CD4-positive, alpha-beta memory T cell (primary cell): ENCODE results near the gene RPL5. TPM values are rescaled to one million over a fixed set of nuclear protein-coding genes. Genes with fewer than 3 reads are reported as not detected.

ENCODE experiments used
- CTCF ChIA-PET: fragments of 350-600 bp; sonication (Branson Sonifier 250); formaldehyde crosslinking; loops from one replicate; lab custom pipeline; 2021; ENCODE audit warnings: inconsistent platforms; ENCODE audit not compliant: partially characterized antibody; lab: Charles Lee
- POLR2A ChIA-PET: fragments of 350-600 bp; sonication (Branson Sonifier 250); formaldehyde crosslinking; loops from one replicate; lab custom pipeline; 2021; ENCODE audit not compliant: partially characterized antibody; lab: Charles Lee
- DNase-seq, 5 donors: peaks; one replicate each; pipeline versions ENCODE4 v3.0.0 to v3.0.0-alpha.2; 2020 to 2022; ENCODE audit warnings: mixed read lengths in 1 of 5
- H3K27ac ChIP-seq: one replicate; pipeline ENCODE4 v1.7.0; 2013; ENCODE audit warnings: low read depth, low read length
- H3K27me3 ChIP-seq: 2 replicates; pipeline ENCODE4 v1.7.0; 2013; ENCODE audit warnings: mild to moderate bottlenecking, low read length, moderate library complexity; ENCODE audit not compliant: insufficient read depth
- H3K36me3 ChIP-seq: 2 replicates; pipeline ENCODE4 v1.7.0; 2013; ENCODE audit warnings: mild to moderate bottlenecking, low read length, moderate library complexity; ENCODE audit not compliant: insufficient read depth
- H3K4me1 ChIP-seq: 2 replicates; pipeline ENCODE4 v1.7.0; 2013; ENCODE audit warnings: mild to moderate bottlenecking, low read length, moderate library complexity; ENCODE audit not compliant: insufficient read depth
- H3K4me3 ChIP-seq, 2 donors: one replicate each; pipeline ENCODE4 v1.7.0; 2013; ENCODE audit warnings: low read length in 2 of 2, mild to moderate bottlenecking in 1 of 2
- H3K9me3 ChIP-seq, 2 donors: one replicate each; pipeline ENCODE4 v1.7.0; 2013; ENCODE audit warnings: low read length in 2 of 2, control low read depth in 1 of 2; ENCODE audit not compliant: control insufficient read depth in 1 of 2
- H3K27ac Mint-ChIP-seq, 7 donors: one replicate each; pipeline ENCODE4 v1.8.0; 2020 to 2021; ENCODE audit warnings: mixed read lengths in 7 of 7, mild to moderate bottlenecking in 6 of 7, inconsistent platforms in 3 of 7, moderate library complexity in 3 of 7
- H3K27me3 Mint-ChIP-seq, 2 donors: one replicate each; pipeline ENCODE4 v1.8.0; 2020 to 2021; ENCODE audit warnings: mixed read lengths in 2 of 2
- H3K36me3 Mint-ChIP-seq, 2 donors: one replicate each; pipeline ENCODE4 v1.8.0; 2020 to 2021; ENCODE audit warnings: mixed read lengths in 2 of 2, inconsistent platforms in 1 of 2, mild to moderate bottlenecking in 1 of 2
- H3K4me1 Mint-ChIP-seq, 4 donors: one replicate each; pipeline ENCODE4 v1.8.0; 2020 to 2021; ENCODE audit warnings: mixed read lengths in 4 of 4, mild to moderate bottlenecking in 1 of 4
- H3K4me3 Mint-ChIP-seq, 8 donors: one replicate each; pipeline ENCODE4 v1.8.0; 2020 to 2021; ENCODE audit warnings: mixed read lengths in 8 of 8, mild to moderate bottlenecking in 7 of 8, moderate library complexity in 6 of 8, inconsistent platforms in 3 of 8
- H3K9me3 Mint-ChIP-seq, 8 donors: one replicate each; pipeline ENCODE4 v1.8.0; 2020 to 2021; ENCODE audit warnings: mixed read lengths in 8 of 8, mild to moderate bottlenecking in 5 of 8, inconsistent platforms in 3 of 8, moderate library complexity in 1 of 8
- intact Hi-C: fragments of 100-400 bp; cut with micrococcal nuclease; formaldehyde crosslinking; loops from one replicate; pipeline ENCODE4 v1.15.1; 2023
- polyA plus RNA-seq, 2 donors: library from polyadenylated mRNA; unstranded; fragments of 300-500 nt; fragmentation: Illumina TruSeq; gene quantifications; one replicate each; pipeline ENCODE4 v1.2.3, GENCODE V29; 2021
- total RNA-seq, 2 experiments: library from RNA; stranded (reverse); gene quantifications; one replicate each; pipeline ENCODE4 v1.2.3, GENCODE V29; 2021

RPL5 gene
- total and polyA plus RNA-seq, 4 experiments from 2014 or later, result 1,501 to 2,646 (median 1,758) TPM

DNA sequence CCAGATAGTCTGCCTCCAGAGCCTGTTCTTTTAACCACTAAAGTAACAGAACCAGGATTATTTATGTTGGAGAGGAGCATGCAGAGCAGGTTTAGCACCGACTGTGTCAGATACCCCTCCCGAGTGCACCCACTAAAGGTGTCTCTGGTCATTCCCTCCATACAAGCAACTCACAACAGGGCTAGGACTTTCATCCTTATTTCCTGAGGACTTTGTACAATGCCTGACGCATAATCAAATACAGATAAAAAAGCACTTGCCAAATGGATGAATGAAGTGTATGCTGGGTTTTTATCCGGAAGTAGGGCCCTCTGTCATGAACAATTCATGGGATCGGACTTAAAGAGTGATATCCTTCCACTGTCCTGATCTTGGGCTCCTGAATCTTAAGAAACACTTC, 26.0 kb downstream of the RPL5 start:
- Mint-ChIP-seq H3K27ac (no peak overlapping the region), H3K4me1 (peaks cover 14 to 17% (median 15%) of the 10 kb centered on the region in 4 donors), H3K4me3 (no peak overlapping the region), H3K9me3 (peaks cover 0 to 2% (median 0%) of the 10 kb centered on the region in 8 donors), H3K36me3 (peaks cover 7 to 12% of the 10 kb centered on the region in 2 donors), H3K27me3 (no peaks in the 10 kb centered on the region)
- intact Hi-C loops, result loop anchor here (2.0 to 5.0 kb wide), 3 partner anchors 93 to 219 kb away; partner anchors contain the start of gene MTF2
- H3K36me3 ChIP-seq, result no peaks in the 10 kb centered on the region
- ChIA-PET POLR2A (interaction anchor here (0.7 to 2.8 kb wide), 3 partner anchors 25 to 135 kb away, joined by 3 to 79 read pairs (median 26); partner anchors contain the start of gene DIPK1A), CTCF (interaction anchor here (0.7 to 9.8 kb wide), 23 partner anchors 11 to 222 kb away, joined by 3 to 263 read pairs (median 7); partner anchors contain the start of genes DIPK1A and MTF2)
- no peak overlapping the region for H3K4me3 ChIP-seq
- no peak for DNase-seq
- no peaks in the 10 kb centered on the region for H3K27me3 ChIP-seq
- peaks cover 22% of the 10 kb centered on the region for H3K4me1 ChIP-seq
- no peak overlapping the region for H3K27ac ChIP-seq
- H3K9me3 ChIP-seq, result no peaks in the 10 kb centered on the region

DNA sequence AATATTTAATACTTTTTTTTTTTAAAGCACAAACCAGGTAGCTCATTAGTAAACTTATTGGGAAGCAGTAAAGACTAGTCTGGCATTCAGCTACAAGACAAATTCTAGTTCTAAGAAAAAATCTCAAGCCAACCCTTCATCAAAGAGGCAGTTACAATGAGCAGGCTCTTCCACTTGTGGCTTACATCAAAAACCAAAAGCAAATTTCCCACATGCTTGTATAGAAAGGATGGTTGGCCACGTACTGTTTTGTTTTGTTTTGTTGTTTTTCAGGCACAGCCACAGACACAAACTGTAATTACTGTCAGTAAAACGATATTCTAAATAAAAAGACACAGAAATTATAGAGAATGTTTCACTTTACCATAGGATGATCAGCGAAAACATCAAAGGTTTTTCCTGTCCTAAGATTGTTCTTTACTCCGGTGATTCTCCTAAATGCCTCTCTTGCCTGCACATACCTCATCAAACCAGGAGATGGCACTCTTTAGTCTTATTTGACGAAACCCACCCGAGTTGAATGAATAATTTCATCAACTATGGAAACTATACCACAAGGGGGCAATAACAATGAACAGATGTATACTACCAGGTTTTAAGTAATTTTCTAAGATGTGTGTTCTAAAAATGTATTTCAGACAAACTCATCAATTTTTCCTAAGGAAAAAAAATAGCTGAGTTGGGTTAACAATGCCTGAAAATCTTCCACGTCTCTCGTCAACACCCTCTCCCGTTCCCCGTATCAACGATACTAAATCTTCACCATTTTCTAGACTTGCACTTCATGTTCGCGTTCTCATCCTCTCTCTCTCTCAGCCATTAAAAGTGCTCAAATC, 26.9 kb downstream of the RPL5 start:
- peak; percentile 70 to 84 (median 80) for DNase-seq
- peak overlapping the region; percentile 14 to 89 (median 68) for H3K27ac Mint-ChIP-seq
- H3K9me3 Mint-ChIP-seq, result peaks cover 0 to 2% (median 0%) of the 10 kb centered on the region in 8 donors
- ChIA-PET CTCF (interaction anchor here (0.7 to 9.8 kb wide), 49 partner anchors 9 to 221 kb away, joined by 3 to 263 read pairs (median 5); partner anchors contain the start of genes DIPK1A and MTF2), POLR2A (interaction anchor here (0.7 to 2.8 kb wide), 8 partner anchors 10 to 220 kb away, joined by 3 to 79 read pairs (median 4); partner anchors contain the start of genes DIPK1A and MTF2)
- Histone ChIP-seq H3K4me3 (no peak overlapping the region), H3K27me3 (no peaks in the 10 kb centered on the region), H3K4me1 (peaks cover 22% of the 10 kb centered on the region), H3K36me3 (no peaks in the 10 kb centered on the region), H3K9me3 (no peaks in the 10 kb centered on the region), H3K27ac (peak overlapping the region; percentile 6)
- H3K36me3 Mint-ChIP-seq, result peaks cover 7 to 12% of the 10 kb centered on the region in 2 donors
- intact Hi-C loops, result loop anchor here (1.0 to 5.0 kb wide), 6 partner anchors 92 to 219 kb away; partner anchors contain the start of gene MTF2
- peaks cover 14 to 17% (median 15%) of the 10 kb centered on the region in 4 donors for H3K4me1 Mint-ChIP-seq
- peak overlapping the region; percentile 48 to 81 (median 71) for H3K4me3 Mint-ChIP-seq
- no peaks in the 10 kb centered on the region for H3K27me3 Mint-ChIP-seq

DNA sequence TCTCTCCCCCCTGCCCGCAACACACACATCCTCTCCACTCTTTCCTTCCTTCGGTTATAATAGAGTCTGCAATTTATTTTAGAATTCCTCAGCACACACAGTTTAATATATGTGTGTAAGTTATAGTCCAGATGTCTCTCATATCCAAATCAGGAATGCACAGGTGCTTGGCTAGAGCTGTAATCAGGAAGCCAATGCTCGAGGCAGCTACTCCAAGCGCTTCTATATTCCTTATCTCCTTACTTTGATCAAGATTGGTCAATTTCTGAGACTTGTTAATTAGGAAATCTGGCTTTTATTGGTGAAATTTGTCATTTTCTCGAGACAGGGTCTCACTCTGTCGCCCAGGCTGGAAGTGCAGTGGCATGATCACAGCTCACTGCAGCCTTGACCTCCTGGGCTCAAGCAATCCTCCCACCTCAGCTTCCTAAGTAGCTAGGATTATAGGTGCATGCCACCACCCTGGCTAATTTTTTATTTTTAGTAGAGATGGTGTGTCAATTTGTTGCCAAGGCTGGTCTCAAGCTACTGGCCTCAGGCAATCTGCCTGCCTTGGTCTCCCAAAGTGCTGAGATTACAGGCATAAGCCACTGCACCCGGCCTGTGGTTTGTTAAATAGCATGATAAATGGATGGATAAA, 27.7 kb downstream of the RPL5 start:
- peaks cover 17% of the 10 kb centered on the region for H3K4me1 ChIP-seq
- CTCF ChIA-PET, result interaction anchor here (0.7 to 9.8 kb wide), 44 partner anchors 10 to 220 kb away, joined by 3 to 263 read pairs (median 5); partner anchors contain the start of genes DIPK1A and MTF2
- peaks cover 12 to 13% (median 13%) of the 10 kb centered on the region in 4 donors for H3K4me1 Mint-ChIP-seq
- no peaks in the 10 kb centered on the region for H3K27me3 Mint-ChIP-seq
- H3K9me3 Mint-ChIP-seq, result peaks cover 0 to 2% (median 0%) of the 10 kb centered on the region in 8 donors
- intact Hi-C loops, result loop anchor here (1.0 to 5.0 kb wide), 6 partner anchors 91 to 218 kb away; partner anchors contain the start of gene MTF2
- H3K9me3 ChIP-seq, result no peaks in the 10 kb centered on the region
- H3K4me3 Mint-ChIP-seq, result peak overlapping the region; percentile 48 to 81 (median 71)
- peak overlapping the region; percentile 50 to 89 (median 77) for H3K27ac Mint-ChIP-seq
- POLR2A ChIA-PET, result interaction anchor here (1.0 to 2.8 kb wide), 7 partner anchors 10 to 219 kb away, joined by 3 to 79 read pairs (median 4); partner anchors contain the start of genes DIPK1A and MTF2
- no peak overlapping the region for H3K4me3 ChIP-seq
- peaks cover 2 to 9% of the 10 kb centered on the region in 2 donors for H3K36me3 Mint-ChIP-seq
- no peaks in the 10 kb centered on the region for H3K36me3 ChIP-seq
- peak overlapping the region; percentile 6 for H3K27ac ChIP-seq
- DNase-seq, result no peak
- H3K27me3 ChIP-seq, result no peaks in the 10 kb centered on the region

DNA sequence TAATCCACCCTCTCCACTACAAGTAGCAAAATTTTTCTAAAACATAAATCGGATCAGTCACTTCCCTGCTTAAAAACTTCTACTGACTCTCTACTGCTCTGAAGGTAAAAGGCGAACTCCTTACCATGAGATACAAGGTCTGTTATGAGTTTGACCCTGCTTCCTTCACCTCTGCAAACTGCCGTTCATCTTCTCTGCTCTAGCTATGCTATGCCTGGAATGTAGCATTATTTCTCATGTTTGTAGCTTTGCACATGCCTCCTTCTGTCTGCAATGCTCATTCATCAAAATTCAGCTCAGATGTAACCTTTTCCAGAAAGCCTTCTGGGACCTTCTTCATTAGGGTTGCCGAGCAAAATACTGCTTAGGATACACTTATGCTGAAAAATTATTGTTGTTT, 30.8 kb downstream of the RPL5 start:
- H3K4me3 ChIP-seq, result no peak overlapping the region
- H3K4me1 Mint-ChIP-seq, result peaks cover 9 to 13% (median 10%) of the 10 kb centered on the region in 4 donors
- no peaks in the 10 kb centered on the region for H3K27me3 Mint-ChIP-seq
- CTCF ChIA-PET, result interaction anchor here (1.8 to 9.4 kb wide), 6 partner anchors 10 to 132 kb away, joined by 4 to 195 read pairs (median 18); partner anchors contain the start of gene DIPK1A
- POLR2A ChIA-PET, result interaction anchor here (3.3 kb wide), 1 partner anchor 98 kb away, joined by 18 read pairs; the partner anchor contains the start of gene DIPK1A
- H3K36me3 Mint-ChIP-seq, result peaks cover 2 to 7% of the 10 kb centered on the region in 2 donors
- H3K27me3 ChIP-seq, result no peaks in the 10 kb centered on the region
- H3K27ac Mint-ChIP-seq, result peak overlapping the region in 5 of 7 donors; percentile 3 to 77 (median 23)
- H3K27ac ChIP-seq, result no peak overlapping the region
- no peaks in the 10 kb centered on the region for H3K9me3 Mint-ChIP-seq
- H3K36me3 ChIP-seq, result no peaks in the 10 kb centered on the region
- intact Hi-C loops, result no loop called here
- peaks cover 15% of the 10 kb centered on the region for H3K4me1 ChIP-seq
- no peak for DNase-seq
- H3K9me3 ChIP-seq, result no peaks in the 10 kb centered on the region
- H3K4me3 Mint-ChIP-seq, result no peak overlapping the region

DNA sequence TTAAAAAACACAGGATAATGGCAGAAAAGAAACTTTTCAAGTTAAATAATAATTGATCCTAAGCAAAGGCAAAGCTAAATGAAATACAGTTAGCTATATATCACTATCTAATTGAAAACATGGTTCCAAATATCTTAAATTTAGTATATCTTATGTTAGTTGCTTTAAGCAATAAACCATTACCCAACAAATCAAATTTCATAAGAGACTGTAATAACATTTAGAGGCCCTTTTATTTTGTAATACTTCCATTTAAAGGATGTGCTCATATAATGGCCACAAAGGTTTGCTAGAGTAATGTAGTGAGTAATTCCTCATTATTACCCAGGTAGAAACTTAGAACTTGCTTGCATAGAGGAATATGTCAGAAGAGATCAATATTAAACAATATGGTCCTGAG, 32.3 kb downstream of the RPL5 start:
- no peak for DNase-seq
- intact Hi-C loops, result no loop called here
- POLR2A ChIA-PET, result interaction anchor here (1.2 kb wide), 1 partner anchor 96 kb away, joined by 3 read pairs; no protein-coding TSS in a partner anchor
- Histone ChIP-seq H3K4me3 (no peak overlapping the region), H3K27ac (no peak overlapping the region), H3K4me1 (peaks cover 10% of the 10 kb centered on the region), H3K9me3 (no peaks in the 10 kb centered on the region), H3K27me3 (no peaks in the 10 kb centered on the region), H3K36me3 (no peaks in the 10 kb centered on the region)
- Mint-ChIP-seq H3K36me3 (peaks cover 4 to 10% of the 10 kb centered on the region in 2 donors), H3K27ac (peak overlapping the region in 3 of 7 donors; percentile 24 to 57 (median 37)), H3K27me3 (no peaks in the 10 kb centered on the region), H3K4me3 (no peak overlapping the region), H3K9me3 (no peaks in the 10 kb centered on the region), H3K4me1 (peaks cover 4 to 7% (median 4%) of the 10 kb centered on the region in 4 donors)
- CTCF ChIA-PET, result interaction anchor here (1.8 to 3.6 kb wide), 7 partner anchors 8 to 130 kb away, joined by 4 to 37 read pairs (median 7); partner anchors contain the start of genes DIPK1A and RPL5

DNA sequence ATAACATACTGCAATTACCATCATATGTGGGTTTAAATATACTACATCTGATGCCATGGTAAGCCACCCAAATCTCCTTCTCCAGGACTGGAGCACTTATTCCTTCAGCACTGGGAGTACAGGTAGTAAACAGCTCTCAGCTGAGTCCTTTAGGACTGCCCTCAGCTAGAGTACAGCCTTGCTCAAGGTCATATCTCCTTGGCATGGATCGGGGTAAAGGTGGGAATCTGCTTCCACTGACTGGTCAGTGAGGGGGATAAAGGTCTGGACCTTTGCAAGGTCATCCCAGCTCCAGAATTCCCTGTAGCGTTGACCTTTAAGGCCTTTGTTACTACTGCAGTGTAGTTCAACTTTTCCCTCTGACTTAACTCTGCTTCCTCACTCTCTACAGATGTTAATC, 38.8 kb downstream of the RPL5 start:
- Histone ChIP-seq H3K27me3 (no peaks in the 10 kb centered on the region), H3K27ac (no peak overlapping the region), H3K4me3 (no peak overlapping the region), H3K9me3 (no peaks in the 10 kb centered on the region), H3K36me3 (peaks cover 10% of the 10 kb centered on the region), H3K4me1 (no peaks in the 10 kb centered on the region)
- intact Hi-C loops, result no loop called here
- Mint-ChIP-seq H3K36me3 (peaks cover 30% of the 10 kb centered on the region in 2 donors), H3K27me3 (no peaks in the 10 kb centered on the region), H3K4me1 (peaks cover 5 to 17% (median 11%) of the 10 kb centered on the region in 4 donors), H3K9me3 (peaks cover 0 to 3% (median 1%) of the 10 kb centered on the region in 8 donors), H3K27ac (peak overlapping the region in 1 of 7 donors; percentile 44), H3K4me3 (no peak overlapping the region)
- POLR2A ChIA-PET, result interaction anchor here (1.4 kb wide), 1 partner anchor 12 kb away, joined by 3 read pairs; no protein-coding TSS in a partner anchor
- CTCF ChIA-PET, result interaction anchor here (4.7 kb wide), 1 partner anchor 11 kb away, joined by 35 read pairs; no protein-coding TSS in a partner anchor
- no peak for DNase-seq
